SJSA1 (cell line): ENCODE results near the gene GSX1. TPM values are rescaled to one million over a fixed set of nuclear protein-coding genes. Genes with fewer than 3 reads are reported as not detected.

Experiments used
- DNase-seq, 2 experiments: peaks; one replicate each; pipeline ENCODE4 v3.0.0-alpha.2; 2015 to 2020; ENCODE audit warnings: low spot score in 2 of 2, low read depth in 1 of 2
- H3K27ac ChIP-seq: fragments of 250-450 bp; sonication (Bioruptor Pico); 2 replicates; pipeline ENCODE4 v1.5.1; 2020; ENCODE audit warnings: mild to moderate bottlenecking, moderate library complexity
- H3K27me3 ChIP-seq: fragments of 250-450 bp; sonication (Bioruptor Pico); replicated peaks from 2 replicates; pipeline ENCODE4 v1.5.1; 2020; ENCODE audit warnings: mild to moderate bottlenecking, moderate library complexity
- H3K36me3 ChIP-seq: fragments of 250-450 bp; sonication (Bioruptor Pico); 2 replicates; pipeline ENCODE4 v1.5.1; 2020; ENCODE audit warnings: mild to moderate bottlenecking
- H3K4me1 ChIP-seq: fragments of 250-450 bp; sonication (Bioruptor Pico); replicated peaks from 2 replicates; pipeline ENCODE4 v1.6.1; 2021; ENCODE audit warnings: mild to moderate bottlenecking
- H3K4me3 ChIP-seq: fragments of 250-450 bp; sonication (Bioruptor Pico); 2 replicates; pipeline ENCODE4 v1.5.1; 2020; ENCODE audit warnings: mild to moderate bottlenecking
- H3K9me3 ChIP-seq: fragments of 250-450 bp; sonication (Bioruptor Pico); replicated peaks from 2 replicates; pipeline ENCODE4 v1.5.1; 2020; ENCODE audit warnings: mild to moderate bottlenecking
- total RNA-seq: library from RNA; depleted of rRNA; stranded (reverse); fragments of >200 nt; shearing (Covaris generic); gene quantifications from 2 replicates; pipeline ENCODE4 v1.2.3, GENCODE V29; 2014; rRNA removed

The GSX1 gene
- total RNA-seq, 1 experiment from 2014 or later = not detected

GRCh38 chr13:27830010-27830409 lies 37.7 kb downstream of the GSX1 start:
- Histone ChIP-seq H3K36me3 (no peaks in the 10 kb centered on the region), H3K9me3 (no peaks in the 10 kb centered on the region), H3K4me3 (no peak overlapping the region), H3K4me1 (peaks cover 6% of the 10 kb centered on the region; the same call in 1 of the 2 replicates), H3K27me3 (peaks cover 11% of the 10 kb centered on the region; the same call in 1 of the 2 replicates), H3K27ac (no peak overlapping the region)
- peak in 1 of 2 experiments; percentile 7 for DNase-seq

GRCh38 chr13:27833206-27833605 lies 40.9 kb downstream of the GSX1 start:
- no peak for DNase-seq
- Histone ChIP-seq H3K4me1 (no peaks in the 10 kb centered on the region), H3K36me3 (no peaks in the 10 kb centered on the region), H3K27ac (no peak overlapping the region), H3K27me3 (peaks cover 11% of the 10 kb centered on the region; the same call in 1 of the 2 replicates), H3K9me3 (no peaks in the 10 kb centered on the region), H3K4me3 (no peak overlapping the region)

- no peaks in the 10 kb centered on the region for H3K36me3 ChIP-seq
- no peak overlapping the region for H3K4me3 ChIP-seq
- no peak overlapping the region for H3K27ac ChIP-seq
- H3K27me3 ChIP-seq = peaks cover 11% of the 10 kb centered on the region; the same call in 1 of the 2 replicates
- no peak for DNase-seq
- H3K4me1 ChIP-seq = no peaks in the 10 kb centered on the region
- H3K9me3 ChIP-seq = no peaks in the 10 kb centered on the region
Observed at GRCh38 chr13:27834095-27834494, 41.8 kb downstream of the GSX1 start.

- no peaks in the 10 kb centered on the region for H3K9me3 ChIP-seq
- no peaks in the 10 kb centered on the region for H3K36me3 ChIP-seq
- H3K4me1 ChIP-seq = no peaks in the 10 kb centered on the region
- H3K4me3 ChIP-seq = no peak overlapping the region
- no peak for DNase-seq
- H3K27ac ChIP-seq = no peak overlapping the region
- peaks cover 2% of the 10 kb centered on the region; the same call in 1 of the 2 replicates for H3K27me3 ChIP-seq
Observed at GRCh38 chr13:27835799-27836198, 43.5 kb downstream of the GSX1 start.

GRCh38 chr13:27839809-27840467 lies 47.7 kb downstream of the GSX1 start:
- Histone ChIP-seq H3K27me3 (no peaks in the 10 kb centered on the region; the same call in 1 of the 2 replicates), H3K36me3 (no peaks in the 10 kb centered on the region), H3K4me3 (no peak overlapping the region), H3K9me3 (no peaks in the 10 kb centered on the region), H3K4me1 (no peaks in the 10 kb centered on the region), H3K27ac (no peak overlapping the region)
- DNase-seq = no peak

- no peak for DNase-seq
- Histone ChIP-seq H3K4me1 (no peaks in the 10 kb centered on the region), H3K9me3 (no peaks in the 10 kb centered on the region), H3K36me3 (no peaks in the 10 kb centered on the region), H3K4me3 (no peak overlapping the region), H3K27me3 (no peaks in the 10 kb centered on the region), H3K27ac (no peak overlapping the region)
Observed at GRCh38 chr13:27842571-27842970, 50.3 kb downstream of the GSX1 start.

Other genes with a start within 250 kb of the GSX1 start
- gene LNX2, start 172.0 kb upstream of the GSX1 start, total RNA-seq = 8.1 and 8.2 TPM in 2 replicates
- 46.5 and 68.4 TPM in 2 replicates for gene POLR1D, start 170.6 kb upstream of the GSX1 start, total RNA-seq
- not detected in 2 replicates for gene PDX1, start 127.5 kb downstream of the GSX1 start, total RNA-seq
- not detected in 2 replicates for gene CDX2, start 176.8 kb downstream of the GSX1 start, total RNA-seq
- not detected in 2 replicates for gene URAD, start 196.2 kb downstream of the GSX1 start, total RNA-seq